Type B pancreatic cell (in vitro differentiated cells): Measurements from ENCODE around the gene MPDZ. TPM values are rescaled to one million over a fixed set of nuclear protein-coding genes. Genes with fewer than 3 reads are reported as not detected.

Experiments
- DNase-seq: peaks from one replicate; pipeline ENCODE4 v3.0.0; 2021; ENCODE audit warnings: mixed read lengths; ENCODE audit not compliant: unreplicated experiment; ENCODE audit errors: extremely low spot score
- H3K27ac Mint-ChIP-seq: 2 replicates; pipeline ENCODE4 v1.8.0; 2021; ENCODE audit warnings: mild to moderate bottlenecking, mixed read lengths
- H3K27me3 Mint-ChIP-seq: 2 replicates; pipeline ENCODE4 v1.8.0; 2021; ENCODE audit warnings: mixed read lengths
- H3K36me3 Mint-ChIP-seq: 2 replicates; pipeline ENCODE4 v1.8.0; 2021; ENCODE audit warnings: mixed read lengths
- H3K4me1 Mint-ChIP-seq: one replicate; pipeline ENCODE4 v1.8.0; 2021; ENCODE audit warnings: mixed read lengths; ENCODE audit not compliant: unreplicated experiment
- H3K4me3 Mint-ChIP-seq: 2 replicates; pipeline ENCODE4 v1.8.0; 2021; ENCODE audit warnings: mild to moderate bottlenecking, mixed read lengths
- H3K9me3 Mint-ChIP-seq: 2 replicates; pipeline ENCODE4 v1.8.0; 2021; ENCODE audit warnings: mixed read lengths
- total RNA-seq: library from RNA; stranded (reverse); gene quantifications from 2 replicates; pipeline ENCODE4 v1.2.1, GENCODE V29; 2021; ENCODE audit warnings: low replicate concordance
- TF ChIP-seq, protein P1 (sequence below): fragments of 200-600 bp; sonication (generic); conservative IDR thresholded peaks from 2 replicates; pipeline ENCODE4 v1.5.0; 2021; ENCODE audit warnings: antibody characterized with exemption, mild to moderate bottlenecking

Gene MPDZ
- total RNA-seq, 1 donor from 2014 or later, result 53.0 TPM

GRCh38 chr9:13296972-13297371 is 17.5 kb upstream of the MPDZ start:
- H3K36me3 Mint-ChIP-seq, result no peaks in the 10 kb centered on the region

DNA sequence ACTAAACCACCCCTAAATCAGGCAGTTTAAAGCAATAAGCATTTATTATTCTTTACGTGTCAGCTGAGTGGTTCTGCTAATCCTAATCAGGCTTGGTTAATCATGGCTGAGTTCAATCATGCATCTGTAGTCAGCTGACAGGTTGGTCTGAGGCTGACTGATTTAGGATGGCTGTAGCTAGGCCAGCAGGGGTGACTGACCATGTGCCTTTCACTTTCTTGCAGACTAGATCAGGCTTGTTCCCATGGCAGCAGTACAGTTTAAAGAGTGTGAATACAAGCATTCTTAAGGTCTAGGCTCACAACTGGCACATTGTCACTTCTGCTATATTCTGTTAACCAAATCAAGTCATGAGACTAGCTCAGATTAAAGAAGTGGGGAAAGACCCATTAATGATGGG is 16.1 kb upstream of the MPDZ start:
- Mint-ChIP-seq H3K9me3 (peaks cover 4% of the 10 kb centered on the region), H3K36me3 (no peaks in the 10 kb centered on the region), H3K27ac (no peak overlapping the region), H3K4me3 (no peak overlapping the region), H3K27me3 (no peaks in the 10 kb centered on the region), H3K4me1 (no peaks in the 10 kb centered on the region)
- TF ChIP-seq, protein P1, sequence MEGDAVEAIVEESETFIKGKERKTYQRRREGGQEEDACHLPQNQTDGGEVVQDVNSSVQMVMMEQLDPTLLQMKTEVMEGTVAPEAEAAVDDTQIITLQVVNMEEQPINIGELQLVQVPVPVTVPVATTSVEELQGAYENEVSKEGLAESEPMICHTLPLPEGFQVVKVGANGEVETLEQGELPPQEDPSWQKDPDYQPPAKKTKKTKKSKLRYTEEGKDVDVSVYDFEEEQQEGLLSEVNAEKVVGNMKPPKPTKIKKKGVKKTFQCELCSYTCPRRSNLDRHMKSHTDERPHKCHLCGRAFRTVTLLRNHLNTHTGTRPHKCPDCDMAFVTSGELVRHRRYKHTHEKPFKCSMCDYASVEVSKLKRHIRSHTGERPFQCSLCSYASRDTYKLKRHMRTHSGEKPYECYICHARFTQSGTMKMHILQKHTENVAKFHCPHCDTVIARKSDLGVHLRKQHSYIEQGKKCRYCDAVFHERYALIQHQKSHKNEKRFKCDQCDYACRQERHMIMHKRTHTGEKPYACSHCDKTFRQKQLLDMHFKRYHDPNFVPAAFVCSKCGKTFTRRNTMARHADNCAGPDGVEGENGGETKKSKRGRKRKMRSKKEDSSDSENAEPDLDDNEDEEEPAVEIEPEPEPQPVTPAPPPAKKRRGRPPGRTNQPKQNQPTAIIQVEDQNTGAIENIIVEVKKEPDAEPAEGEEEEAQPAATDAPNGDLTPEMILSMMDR, result no peak
- no peak for DNase-seq

More at GRCh38 chr9:13296972-13297371, 17.5 kb upstream of the MPDZ start:
- Mint-ChIP-seq H3K4me3 (no peak overlapping the region), H3K27me3 (no peaks in the 10 kb centered on the region), H3K4me1 (no peaks in the 10 kb centered on the region), H3K9me3 (peaks cover 4% of the 10 kb centered on the region), H3K27ac (no peak overlapping the region)
- DNase-seq, result no peak
- TF ChIP-seq, protein P1, result no peak

DNA sequence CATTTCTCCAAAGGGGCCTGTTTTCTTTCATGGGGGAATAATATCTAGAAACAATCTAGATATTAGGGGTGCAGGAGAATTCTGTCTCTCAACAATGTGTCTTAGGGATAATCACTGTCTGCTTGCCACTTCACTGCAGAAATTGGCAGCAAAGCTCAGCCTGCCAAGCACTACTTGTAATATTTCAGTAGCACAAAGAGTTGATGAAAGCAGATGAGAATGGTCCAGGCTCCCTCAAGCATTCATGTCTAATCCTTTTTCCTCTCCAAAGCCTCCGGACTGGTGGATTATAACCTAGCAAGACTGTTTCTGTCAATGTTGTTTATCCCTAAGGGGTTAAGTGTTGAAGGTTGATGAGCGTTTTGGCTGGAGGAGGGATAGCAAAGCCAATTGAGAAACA is 13.3 kb upstream of the MPDZ start:
- H3K9me3 Mint-ChIP-seq, result peaks cover 4% of the 10 kb centered on the region
- TF ChIP-seq, protein P1, result no peak
- H3K36me3 Mint-ChIP-seq, result no peaks in the 10 kb centered on the region
- DNase-seq, result no peak
- no peaks in the 10 kb centered on the region for H3K27me3 Mint-ChIP-seq
- H3K4me3 Mint-ChIP-seq, result no peak overlapping the region
- H3K27ac Mint-ChIP-seq, result no peak overlapping the region
- no peaks in the 10 kb centered on the region for H3K4me1 Mint-ChIP-seq

GRCh38 chr9:13292158-13292557 is 12.7 kb upstream of the MPDZ start:
- no peak for DNase-seq
- Mint-ChIP-seq H3K9me3 (peaks cover 4% of the 10 kb centered on the region), H3K4me1 (no peaks in the 10 kb centered on the region), H3K27ac (no peak overlapping the region), H3K4me3 (no peak overlapping the region), H3K27me3 (no peaks in the 10 kb centered on the region), H3K36me3 (no peaks in the 10 kb centered on the region)
- TF ChIP-seq, protein P1, result no peak

DNA sequence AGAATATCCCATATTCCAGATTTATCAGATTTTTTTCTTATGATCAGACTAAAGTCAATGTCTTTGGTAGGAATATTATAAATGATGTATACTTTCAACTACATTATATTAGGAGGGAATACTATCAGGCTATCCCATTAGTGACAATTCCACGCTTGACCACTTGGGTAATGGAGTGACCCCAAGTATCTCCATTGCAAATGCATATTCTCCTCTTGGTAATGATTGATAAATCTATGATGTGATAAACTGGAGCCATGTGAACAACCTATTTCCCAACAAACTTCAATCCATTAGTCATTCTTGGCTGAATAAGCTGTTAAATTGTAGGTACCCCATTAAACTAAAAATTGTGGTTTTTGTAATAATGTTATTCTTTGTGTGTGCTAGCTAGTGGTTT is 12.2 kb upstream of the MPDZ start:
- Mint-ChIP-seq H3K36me3 (no peaks in the 10 kb centered on the region), H3K27me3 (no peaks in the 10 kb centered on the region), H3K9me3 (peaks cover 4% of the 10 kb centered on the region), H3K4me3 (no peak overlapping the region), H3K4me1 (no peaks in the 10 kb centered on the region), H3K27ac (no peak overlapping the region)
- TF ChIP-seq, protein P1, result peak; percentile 62
- no peak for DNase-seq

- Mint-ChIP-seq H3K4me3 (no peak overlapping the region), H3K9me3 (no peaks in the 10 kb centered on the region), H3K27me3 (no peaks in the 10 kb centered on the region), H3K27ac (no peak overlapping the region), H3K4me1 (peaks cover 28% of the 10 kb centered on the region), H3K36me3 (no peaks in the 10 kb centered on the region)
- TF ChIP-seq, protein P1, result no peak
- DNase-seq, result no peak
Observed at GRCh38 chr9:13284011-13284410, 4.5 kb upstream of the MPDZ start.
